Type B pancreatic cell (in vitro differentiated cells): ENCODE measurements around the gene ERC1. TPM values are rescaled to one million over a fixed set of nuclear protein-coding genes. Genes with fewer than 3 reads are reported as not detected.
"Not testable (repeated sequence)": the region's sequence is repeated elsewhere in the genome, so short reads cannot be mapped to it uniquely, and the experiment has no call there.

ENCODE experiments used
- DNase-seq: peaks from one replicate; pipeline ENCODE4 v3.0.0; 2021; ENCODE audit warnings: mixed read lengths; ENCODE audit not compliant: unreplicated experiment; ENCODE audit errors: extremely low spot score
- H3K27ac Mint-ChIP-seq: 2 replicates; pipeline ENCODE4 v1.8.0; 2021; ENCODE audit warnings: mild to moderate bottlenecking, mixed read lengths
- H3K27me3 Mint-ChIP-seq: 2 replicates; pipeline ENCODE4 v1.8.0; 2021; ENCODE audit warnings: mixed read lengths
- H3K36me3 Mint-ChIP-seq: 2 replicates; pipeline ENCODE4 v1.8.0; 2021; ENCODE audit warnings: mixed read lengths
- H3K4me1 Mint-ChIP-seq: one replicate; pipeline ENCODE4 v1.8.0; 2021; ENCODE audit warnings: mixed read lengths; ENCODE audit not compliant: unreplicated experiment
- H3K4me3 Mint-ChIP-seq: 2 replicates; pipeline ENCODE4 v1.8.0; 2021; ENCODE audit warnings: mild to moderate bottlenecking, mixed read lengths
- H3K9me3 Mint-ChIP-seq: 2 replicates; pipeline ENCODE4 v1.8.0; 2021; ENCODE audit warnings: mixed read lengths
- CTCF ChIP-seq: fragments of 200-600 bp; sonication (generic); conservative IDR thresholded peaks from 2 replicates; pipeline ENCODE4 v1.5.0; 2021; ENCODE audit warnings: antibody characterized with exemption, mild to moderate bottlenecking
- total RNA-seq: library from RNA; stranded (reverse); gene quantifications from 2 replicates; pipeline ENCODE4 v1.2.1, GENCODE V29; 2021; ENCODE audit warnings: low replicate concordance

The ERC1 gene
- total RNA-seq, 1 donor from 2014 or later, result 62.8 TPM

GRCh38 chr12:1127021-1127420 is 136.0 kb downstream of the ERC1 start:
- no peak overlapping the region for H3K4me3 Mint-ChIP-seq
- H3K36me3 Mint-ChIP-seq, result peaks cover 32% of the 10 kb centered on the region
- no peak for TF ChIP-seq CTCF
- no peak for DNase-seq
- no peak overlapping the region for H3K27ac Mint-ChIP-seq
- H3K9me3 Mint-ChIP-seq, result no peaks in the 10 kb centered on the region
- no peaks in the 10 kb centered on the region for H3K27me3 Mint-ChIP-seq
- no peaks in the 10 kb centered on the region for H3K4me1 Mint-ChIP-seq

DNA sequence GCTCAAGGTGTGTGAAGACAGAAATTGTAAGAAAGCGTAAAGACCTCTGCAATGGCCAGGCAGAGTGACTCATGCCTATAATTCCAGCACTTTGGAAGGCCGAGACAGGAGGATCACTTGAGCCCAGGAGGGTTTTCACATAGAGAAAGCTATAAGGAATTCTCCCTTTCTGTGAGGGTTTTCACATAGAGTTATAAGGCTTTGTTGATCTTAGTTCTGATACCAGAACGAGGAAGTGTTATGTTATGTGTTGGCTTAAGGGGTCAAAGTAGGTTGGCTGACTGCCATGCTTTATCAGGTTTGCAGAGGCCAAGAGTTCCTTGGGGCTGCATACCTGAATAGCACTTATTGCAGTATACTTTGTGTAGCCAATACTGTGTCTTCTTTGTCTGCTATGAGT is 139.1 kb downstream of the ERC1 start:
- Mint-ChIP-seq H3K36me3 (peaks cover 34% of the 10 kb centered on the region), H3K9me3 (no peaks in the 10 kb centered on the region), H3K4me1 (no peaks in the 10 kb centered on the region), H3K4me3 (no peak overlapping the region), H3K27me3 (no peaks in the 10 kb centered on the region), H3K27ac (peak overlapping the region; percentile 46)
- no peak for DNase-seq
- no peak for TF ChIP-seq CTCF

- no peaks in the 10 kb centered on the region for H3K27me3 Mint-ChIP-seq
- no peaks in the 10 kb centered on the region for H3K9me3 Mint-ChIP-seq
- peaks cover 38% of the 10 kb centered on the region for H3K36me3 Mint-ChIP-seq
- DNase-seq, result no peak
- TF ChIP-seq CTCF, result no peak
- no peaks in the 10 kb centered on the region for H3K4me1 Mint-ChIP-seq
- no peak overlapping the region for H3K4me3 Mint-ChIP-seq
- H3K27ac Mint-ChIP-seq, result peak overlapping the region; percentile 46
These were observed 139.5 kb downstream of the ERC1 start for GRCh38 chr12:1130571-1130970.

GRCh38 chr12:1131811-1132224 is 140.8 kb downstream of the ERC1 start:
- H3K9me3 Mint-ChIP-seq, result no peaks in the 10 kb centered on the region
- DNase-seq, result no peak

GRCh38 chr12:1132311-1132710 is 141.3 kb downstream of the ERC1 start:
- Mint-ChIP-seq H3K36me3 (peaks cover 33% of the 10 kb centered on the region), H3K4me1 (no peaks in the 10 kb centered on the region), H3K9me3 (no peaks in the 10 kb centered on the region), H3K27ac (no peak overlapping the region), H3K27me3 (no peaks in the 10 kb centered on the region), H3K4me3 (no peak overlapping the region)
- DNase-seq, result no peak
- TF ChIP-seq CTCF, result no peak

More at GRCh38 chr12:1131811-1132224, 140.8 kb downstream of the ERC1 start:
- TF ChIP-seq CTCF, result no peak
- H3K4me1 Mint-ChIP-seq, result no peaks in the 10 kb centered on the region
- H3K4me3 Mint-ChIP-seq, result no peak overlapping the region
- no peaks in the 10 kb centered on the region for H3K27me3 Mint-ChIP-seq
- peaks cover 33% of the 10 kb centered on the region for H3K36me3 Mint-ChIP-seq
- H3K27ac Mint-ChIP-seq, result no peak overlapping the region

DNA sequence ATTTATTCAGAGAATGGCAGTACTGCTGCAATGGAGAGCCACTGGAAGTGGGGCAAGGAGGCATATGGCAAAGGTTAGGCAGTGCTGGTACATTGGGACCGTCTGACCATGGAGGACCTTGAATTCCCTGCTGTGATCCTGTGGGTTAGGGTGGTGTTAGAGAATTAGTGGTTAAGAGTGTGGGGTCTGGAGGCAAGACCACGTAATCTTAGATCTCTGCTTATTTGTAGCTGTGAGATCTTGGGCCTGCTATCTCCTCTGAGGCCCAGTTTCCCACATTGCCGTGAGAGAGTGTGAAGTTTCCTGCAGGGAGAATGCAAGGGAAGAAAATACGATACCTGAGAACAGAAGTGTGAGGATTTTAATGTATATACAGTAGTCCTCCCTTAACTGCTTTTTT is 147.7 kb downstream of the ERC1 start:
- Mint-ChIP-seq H3K27me3 (no peaks in the 10 kb centered on the region), H3K4me3 (no peak overlapping the region), H3K36me3 (peaks cover 29% of the 10 kb centered on the region), H3K4me1 (no peaks in the 10 kb centered on the region), H3K9me3 (no peaks in the 10 kb centered on the region), H3K27ac (no peak overlapping the region)
- DNase-seq, result no peak
- TF ChIP-seq CTCF, result no peak

DNA sequence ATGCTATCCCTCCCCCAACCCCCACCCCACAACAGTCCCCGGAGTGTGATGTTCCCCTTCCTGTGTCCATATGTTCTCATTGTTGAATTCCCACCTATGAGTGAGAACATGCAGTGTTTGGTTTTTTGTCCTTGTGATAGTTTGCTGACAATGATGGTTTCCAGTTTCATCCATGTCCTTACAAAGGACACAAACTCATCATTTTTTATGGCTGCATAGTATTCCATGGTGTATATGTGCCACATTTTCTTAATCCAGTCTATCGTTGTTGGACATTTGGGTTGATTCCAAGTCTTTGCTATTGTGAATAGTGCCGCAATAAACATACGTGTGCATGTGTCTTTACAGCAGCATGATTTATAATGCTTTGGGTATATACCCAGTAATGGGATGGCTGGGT is 155.7 kb downstream of the ERC1 start:
- peaks cover 54% of the 10 kb centered on the region for H3K36me3 Mint-ChIP-seq
- not testable (repeated sequence) for H3K27ac Mint-ChIP-seq, H3K9me3 Mint-ChIP-seq, H3K4me1 Mint-ChIP-seq, H3K4me3 Mint-ChIP-seq, H3K27me3 Mint-ChIP-seq, DNase-seq
